SK-N-SH treated with all-trans-retinoic acid at 6 μM for 48 hours (cell line): ENCODE measurements around the gene DCHS2.

ENCODE experiments used
- BACH2 ChIP-seq: fragments of 250-450 bp; sonication (Bioruptor Pico); IDR thresholded peaks from 2 replicates; pipeline ENCODE4 v1.9.0; 2021; ENCODE audit warnings: mild to moderate bottlenecking, borderline replicate concordance
- OSR1 ChIP-seq: fragments of 250-450 bp; sonication (Bioruptor Pico); IDR thresholded peaks from 2 replicates; pipeline ENCODE4 v1.8.0; 2022; ENCODE audit warnings: moderate library complexity, mild to moderate bottlenecking, inconsistent platforms
- POU6F1 ChIP-seq: fragments of 250-450 bp; sonication (Bioruptor Pico); IDR thresholded peaks from 2 replicates; pipeline ENCODE4 v1.8.0; 2021; ENCODE audit warnings: low read depth, mild to moderate bottlenecking, moderate library complexity, borderline replicate concordance
- RARB ChIP-seq: fragments of 250-450 bp; sonication (Bioruptor Pico); IDR thresholded peaks from 2 replicates; pipeline ENCODE4 v1.8.0; 2021; ENCODE audit warnings: mild to moderate bottlenecking, moderate library complexity
- TOX ChIP-seq: fragments of 250-450 bp; sonication (Bioruptor Pico); IDR thresholded peaks from 2 replicates; pipeline ENCODE4 v1.8.0; 2021; ENCODE audit warnings: mild to moderate bottlenecking, moderate library complexity, borderline replicate concordance
- TSHZ2 ChIP-seq: fragments of 250-450 bp; sonication (Bioruptor Pico); IDR thresholded peaks from 2 replicates; pipeline ENCODE4 v1.5.0; 2020; ENCODE audit warnings: mild to moderate bottlenecking, moderate library complexity
- ZNF565 ChIP-seq: fragments of 450-650 bp; formaldehyde crosslinking; conservative IDR thresholded peaks from 2 replicates; pipeline ENCODE4 v1.5.0; 2020; ENCODE audit warnings: low read depth, mild to moderate bottlenecking, moderate library complexity
- ZNF70 ChIP-seq: fragments of 450-650 bp; formaldehyde crosslinking; IDR thresholded peaks from 2 replicates; pipeline ENCODE4 v1.5.0; 2020; ENCODE audit warnings: mild to moderate bottlenecking, moderate library complexity
- TF ChIP-seq, protein P1 (sequence below): fragments of 250-450 bp; sonication (Bioruptor Pico); IDR thresholded peaks from 2 replicates; pipeline ENCODE4 v1.5.1; 2020; ENCODE audit warnings: low read depth, mild to moderate bottlenecking, moderate library complexity
- TF ChIP-seq, protein P2 (sequence below): fragments of 250-450 bp; sonication (Bioruptor Pico); IDR thresholded peaks from 2 replicates; pipeline ENCODE4 v1.8.0; 2020; ENCODE audit warnings: mild to moderate bottlenecking, moderate library complexity, borderline replicate concordance

DNA sequence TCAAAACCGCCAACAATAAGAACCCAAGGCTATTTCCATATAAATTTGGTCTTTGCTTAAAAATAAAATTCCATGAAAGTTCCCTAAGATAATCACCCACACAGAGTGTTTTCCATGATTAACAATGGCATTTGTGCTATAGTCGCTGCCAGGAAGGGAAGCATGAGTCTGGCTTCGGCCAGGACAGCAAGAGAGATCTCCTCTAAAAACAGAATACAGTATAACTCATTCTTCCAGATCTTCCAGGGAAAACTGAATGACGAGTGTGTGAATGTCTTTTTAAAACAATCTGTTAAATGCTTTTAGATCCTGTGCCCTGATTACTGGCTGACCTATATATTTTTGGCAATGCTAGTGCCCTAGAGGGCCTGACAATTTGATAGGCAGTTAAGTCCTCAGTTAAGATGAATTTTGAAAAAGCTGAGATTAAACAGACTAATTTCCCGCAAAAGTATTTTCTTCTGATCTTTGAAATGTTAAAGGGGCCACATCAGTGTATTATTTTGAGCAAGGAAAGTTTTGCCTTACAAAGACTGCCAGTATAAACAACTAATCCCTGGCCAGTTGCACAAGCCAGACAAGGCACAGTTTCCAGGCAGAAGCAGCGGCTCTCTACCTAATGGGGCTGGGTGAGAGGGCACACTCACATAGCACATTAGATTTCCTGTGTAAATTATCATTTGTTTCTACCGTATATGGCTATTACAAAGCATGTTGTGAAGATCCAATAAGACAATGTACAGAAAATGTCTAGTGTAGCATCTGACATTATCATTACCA, 127.3 kb downstream of the DCHS2 start:
- TF ChIP-seq, protein P1, sequence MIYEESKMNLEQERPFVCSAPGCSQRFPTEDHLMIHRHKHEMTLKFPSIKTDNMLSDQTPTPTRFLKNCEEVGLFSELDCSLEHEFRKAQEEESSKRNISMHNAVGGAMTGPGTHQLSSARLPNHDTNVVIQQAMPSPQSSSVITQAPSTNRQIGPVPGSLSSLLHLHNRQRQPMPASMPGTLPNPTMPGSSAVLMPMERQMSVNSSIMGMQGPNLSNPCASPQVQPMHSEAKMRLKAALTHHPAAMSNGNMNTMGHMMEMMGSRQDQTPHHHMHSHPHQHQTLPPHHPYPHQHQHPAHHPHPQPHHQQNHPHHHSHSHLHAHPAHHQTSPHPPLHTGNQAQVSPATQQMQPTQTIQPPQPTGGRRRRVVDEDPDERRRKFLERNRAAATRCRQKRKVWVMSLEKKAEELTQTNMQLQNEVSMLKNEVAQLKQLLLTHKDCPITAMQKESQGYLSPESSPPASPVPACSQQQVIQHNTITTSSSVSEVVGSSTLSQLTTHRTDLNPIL (CRISPR knock-in tag), result no peak
- no peak for TF ChIP-seq BACH2 (CRISPR knock-in tag)
- TF ChIP-seq, protein P2, sequence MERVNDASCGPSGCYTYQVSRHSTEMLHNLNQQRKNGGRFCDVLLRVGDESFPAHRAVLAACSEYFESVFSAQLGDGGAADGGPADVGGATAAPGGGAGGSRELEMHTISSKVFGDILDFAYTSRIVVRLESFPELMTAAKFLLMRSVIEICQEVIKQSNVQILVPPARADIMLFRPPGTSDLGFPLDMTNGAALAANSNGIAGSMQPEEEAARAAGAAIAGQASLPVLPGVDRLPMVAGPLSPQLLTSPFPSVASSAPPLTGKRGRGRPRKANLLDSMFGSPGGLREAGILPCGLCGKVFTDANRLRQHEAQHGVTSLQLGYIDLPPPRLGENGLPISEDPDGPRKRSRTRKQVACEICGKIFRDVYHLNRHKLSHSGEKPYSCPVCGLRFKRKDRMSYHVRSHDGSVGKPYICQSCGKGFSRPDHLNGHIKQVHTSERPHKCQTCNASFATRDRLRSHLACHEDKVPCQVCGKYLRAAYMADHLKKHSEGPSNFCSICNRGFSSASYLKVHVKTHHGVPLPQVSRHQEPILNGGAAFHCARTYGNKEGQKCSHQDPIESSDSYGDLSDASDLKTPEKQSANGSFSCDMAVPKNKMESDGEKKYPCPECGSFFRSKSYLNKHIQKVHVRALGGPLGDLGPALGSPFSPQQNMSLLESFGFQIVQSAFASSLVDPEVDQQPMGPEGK (CRISPR knock-in tag), result no peak
- no peak for TF ChIP-seq ZNF565 (CRISPR knock-in tag)
- TF ChIP-seq OSR1 (CRISPR knock-in tag), result no peak
- TF ChIP-seq TSHZ2 (CRISPR knock-in tag), result no peak
- TF ChIP-seq POU6F1 (CRISPR knock-in tag), result no peak
- no peak for TF ChIP-seq TOX (CRISPR knock-in tag)
- no peak for TF ChIP-seq RARB
- no peak for TF ChIP-seq ZNF70 (CRISPR knock-in tag)
